C1 segment of cervical spinal cord (tissue), 14 donors: ENCODE measurements around the gene ABCB10.
A peak's percentile ranks its signal among the peaks of the same experiment; 100 is the strongest.
"Not testable (repeated sequence)": the region's sequence is repeated elsewhere in the genome, so short reads cannot be mapped to it uniquely, and the experiment has no call there.

ENCODE experiments used
- DNase-seq, 14 donors: peaks; one replicate each; lab custom pipeline; 2025; lab: John Stamatoyannopoulos, UW

ABCB10 gene

GRCh38 chr1:229537894-229538293, 20.6 kb downstream of the ABCB10 start:
- DNase-seq: no peak

GRCh38 chr1:229536982-229537381, 21.5 kb downstream of the ABCB10 start:
- no peak for DNase-seq

- no peak for DNase-seq
Measured at GRCh38 chr1:229535230-229535629, 23.3 kb downstream of the ABCB10 start.

GRCh38 chr1:229531326-229531725, 27.2 kb downstream of the ABCB10 start:
- no peak for DNase-seq

- DNase-seq: no peak
Measured at GRCh38 chr1:229529639-229530038, 28.9 kb downstream of the ABCB10 start.

- no peak for DNase-seq
Measured at GRCh38 chr1:229526695-229527094, 31.8 kb downstream of the ABCB10 start.

- DNase-seq: no peak
Measured at GRCh38 chr1:229523052-229523451, 35.5 kb downstream of the ABCB10 start.

GRCh38 chr1:229514578-229515275, 43.8 kb downstream of the ABCB10 start:
- peak in 10 of 14 donors; percentile 2 to 50 (median 18) for DNase-seq

- not testable (repeated sequence) for DNase-seq
Measured at GRCh38 chr1:229511625-229512024, 46.9 kb downstream of the ABCB10 start.

- DNase-seq: not testable (repeated sequence)
Measured at GRCh38 chr1:229511201-229511600, 47.3 kb downstream of the ABCB10 start.

- DNase-seq: no peak
Measured at GRCh38 chr1:229509576-229509975, 48.9 kb downstream of the ABCB10 start.

- DNase-seq: peak in 3 of 14 donors; percentile 16 to 27 (median 23)
Measured at GRCh38 chr1:229508823-229509337, 49.6 kb downstream of the ABCB10 start.

GRCh38 chr1:229507951-229508822, 50.3 kb downstream of the ABCB10 start, which contains the start of gene NUP133:
Gene NUP133, minus strand, starts transcription at chr1:229508341. Its CDS starts 92 bp downstream, at chr1:229508249.
- DNase-seq: peak; percentile 70 to 97 (median 92)

- DNase-seq: no peak
Measured at GRCh38 chr1:229507502-229507901, 51.0 kb downstream of the ABCB10 start.

GRCh38 chr1:229506633-229507032, 51.9 kb downstream of the ABCB10 start:
- DNase-seq: no peak

GRCh38 chr1:229495782-229496181, 62.7 kb downstream of the ABCB10 start:
- DNase-seq: no peak

- DNase-seq: no peak
Measured at GRCh38 chr1:229487181-229487580, 71.3 kb downstream of the ABCB10 start.

GRCh38 chr1:229485318-229485717, 73.2 kb downstream of the ABCB10 start:
- DNase-seq: no peak

GRCh38 chr1:229482511-229482910, 76.0 kb downstream of the ABCB10 start:
- DNase-seq: no peak

- no peak for DNase-seq
Measured at GRCh38 chr1:229480495-229480894, 78.0 kb downstream of the ABCB10 start.

- no peak for DNase-seq
Measured at GRCh38 chr1:229479660-229480399, 78.7 kb downstream of the ABCB10 start.

- DNase-seq: no peak
Measured at GRCh38 chr1:229478852-229479251, 79.7 kb downstream of the ABCB10 start.
